CD4-positive, alpha-beta T cell treated with Interleukin-12 subunit alpha and Interleukin-12 subunit beta, for 1 hour (primary cell): ENCODE data around the gene SAT2.
A peak's percentile ranks its signal among the peaks of the same experiment; 100 is the strongest.

Experiments
- DNase-seq: peaks from one replicate; pipeline ENCODE4 v3.0.0-alpha.2; 2020

SAT2 gene

DNA sequence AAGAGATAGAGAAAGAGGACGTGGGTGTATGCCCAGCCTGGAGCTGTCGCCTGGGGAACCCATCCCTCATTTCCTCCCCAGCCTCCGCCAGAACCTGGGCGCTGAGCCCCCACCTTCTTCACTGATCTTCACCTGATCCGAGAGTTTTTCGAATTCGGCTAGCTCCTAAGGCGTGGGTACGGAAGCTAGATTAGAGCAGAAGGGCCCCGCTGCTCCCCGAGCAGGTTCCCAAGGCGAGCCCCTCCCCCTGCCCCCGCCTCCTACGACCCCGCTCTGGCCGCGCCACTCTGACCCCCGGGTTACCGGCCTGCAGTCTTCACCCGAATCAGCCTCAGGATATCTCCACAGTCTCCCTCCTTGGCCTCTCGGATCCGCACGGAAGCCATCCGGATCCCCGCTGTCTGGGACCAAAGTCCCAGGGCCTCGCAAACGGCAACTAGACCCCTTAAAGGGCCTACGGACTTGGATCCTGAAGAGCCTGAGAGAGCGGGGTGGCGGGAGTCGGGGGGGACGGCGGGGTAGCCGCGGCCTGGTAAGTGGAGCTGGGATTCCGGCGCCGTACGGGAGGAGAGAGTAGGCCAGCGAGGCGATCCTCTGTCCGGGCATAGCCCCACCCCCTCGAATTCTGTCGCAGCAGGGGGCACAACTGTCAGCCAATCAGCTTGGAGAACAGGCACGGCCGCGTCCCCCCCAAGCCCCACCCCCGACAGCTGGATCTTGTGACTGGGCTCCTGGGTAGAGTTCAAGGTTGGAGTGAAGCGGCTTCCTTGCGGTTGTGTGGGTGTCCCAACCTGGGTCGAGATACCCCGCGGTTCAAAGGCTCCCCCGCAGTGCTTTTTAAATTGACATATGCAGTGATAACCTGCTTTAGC, at the start of gene SAT2:
TSS of gene SAT2 (minus strand) at position 572 of the 872 bp plus-strand sequence. CDS start at position 386, 186 bp downstream.
- DNase-seq = peak; percentile 90

DNA sequence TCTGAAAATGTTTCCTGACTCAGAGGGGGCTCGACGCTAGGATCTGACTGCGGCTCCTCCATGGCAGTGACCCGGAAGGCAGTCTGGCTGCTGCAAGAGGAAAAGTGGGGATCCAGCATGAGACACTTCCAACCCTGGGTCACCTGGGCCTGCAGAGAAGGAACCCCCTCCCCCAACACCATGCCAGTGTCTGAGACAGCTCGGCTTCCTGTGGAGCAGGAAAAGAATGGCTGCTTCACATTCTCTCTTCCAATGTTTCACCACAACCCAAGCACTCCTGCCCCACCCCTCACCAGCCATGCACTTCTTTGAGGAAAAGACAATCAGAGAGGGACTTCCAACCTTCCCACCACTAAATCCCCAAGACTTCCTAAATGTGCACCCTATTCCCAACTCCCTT, 48.9 kb upstream of the SAT2 start:
- DNase-seq = no peak

DNA sequence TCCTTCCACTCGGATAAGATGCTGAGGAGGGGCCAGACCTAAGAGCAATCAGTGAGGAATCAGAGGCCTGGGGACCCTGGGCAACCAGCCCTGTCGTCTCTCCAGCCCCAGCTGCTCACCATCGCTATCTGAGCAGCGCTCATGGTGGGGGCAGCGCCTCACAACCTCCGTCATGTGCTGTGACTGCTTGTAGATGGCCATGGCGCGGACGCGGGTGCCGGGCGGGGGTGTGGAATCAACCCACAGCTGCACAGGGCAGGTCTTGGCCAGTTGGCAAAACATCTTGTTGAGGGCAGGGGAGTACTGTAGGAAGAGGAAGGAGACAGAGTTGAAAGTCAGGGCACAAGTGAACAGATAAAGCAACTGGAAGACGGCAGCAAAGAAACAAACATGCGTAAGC, 47.3 kb upstream of the SAT2 start:
- DNase-seq = no peak

DNA sequence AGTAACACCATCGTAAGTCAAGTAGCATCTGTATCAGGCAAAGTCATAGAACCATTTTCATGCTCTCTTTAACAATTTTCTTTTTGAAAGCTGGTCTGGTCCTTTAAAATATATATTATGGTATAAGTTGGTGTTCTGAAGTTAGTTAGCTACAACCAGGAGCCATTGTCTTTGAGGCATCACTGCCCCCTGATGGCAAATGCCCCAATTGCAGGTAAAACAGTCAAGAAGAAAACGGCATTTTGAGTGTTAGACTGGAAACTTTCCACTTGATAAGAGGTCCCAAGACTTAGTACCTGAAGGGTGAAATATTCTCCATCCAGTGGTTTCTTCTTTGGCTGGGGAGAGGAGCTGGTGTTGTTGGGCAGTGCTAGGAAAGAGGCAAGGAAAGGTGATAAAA, 45.6 kb upstream of the SAT2 start:
- DNase-seq = peak; percentile 40

GRCh38 chr17:7668482-7668881, 40.9 kb upstream of the SAT2 start:
- DNase-seq = no peak

DNA sequence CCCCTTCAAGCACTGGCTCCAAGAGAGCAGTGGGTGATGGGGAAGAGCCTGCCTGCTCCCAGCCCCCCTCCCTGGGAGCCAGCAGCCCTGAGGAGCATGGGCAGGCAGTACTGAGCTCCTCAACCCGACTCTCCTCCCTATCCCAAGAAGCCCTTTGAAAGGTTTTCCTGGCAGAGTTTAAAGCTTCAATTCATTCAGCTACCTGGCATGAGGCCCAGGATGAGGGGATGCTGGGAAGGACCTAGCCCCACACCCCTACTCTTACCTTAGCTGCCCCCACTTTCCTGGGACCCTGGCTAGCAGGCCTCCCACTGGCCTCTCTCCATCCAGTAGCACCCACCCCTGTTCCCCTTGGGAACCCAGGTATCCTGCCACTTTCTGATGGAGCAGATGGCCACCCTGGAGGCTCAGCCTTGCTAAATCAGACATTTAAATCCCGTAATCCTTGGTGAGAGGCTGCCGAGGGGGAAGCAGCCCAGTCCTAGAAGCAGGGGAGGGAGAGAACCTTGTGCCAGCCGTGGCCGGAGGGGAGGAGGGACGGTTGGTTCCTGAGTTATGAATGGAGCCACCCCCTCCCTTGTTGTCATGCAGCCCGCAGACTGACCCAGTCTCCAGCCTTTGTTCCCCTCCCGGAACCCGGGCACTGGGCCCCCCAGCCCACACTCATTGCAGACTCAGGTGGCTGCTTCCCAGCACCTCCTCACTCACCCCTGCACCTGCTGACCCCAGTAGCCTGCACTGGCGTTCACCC, 40.2 kb upstream of the SAT2 start:
- DNase-seq = no peak

DNA sequence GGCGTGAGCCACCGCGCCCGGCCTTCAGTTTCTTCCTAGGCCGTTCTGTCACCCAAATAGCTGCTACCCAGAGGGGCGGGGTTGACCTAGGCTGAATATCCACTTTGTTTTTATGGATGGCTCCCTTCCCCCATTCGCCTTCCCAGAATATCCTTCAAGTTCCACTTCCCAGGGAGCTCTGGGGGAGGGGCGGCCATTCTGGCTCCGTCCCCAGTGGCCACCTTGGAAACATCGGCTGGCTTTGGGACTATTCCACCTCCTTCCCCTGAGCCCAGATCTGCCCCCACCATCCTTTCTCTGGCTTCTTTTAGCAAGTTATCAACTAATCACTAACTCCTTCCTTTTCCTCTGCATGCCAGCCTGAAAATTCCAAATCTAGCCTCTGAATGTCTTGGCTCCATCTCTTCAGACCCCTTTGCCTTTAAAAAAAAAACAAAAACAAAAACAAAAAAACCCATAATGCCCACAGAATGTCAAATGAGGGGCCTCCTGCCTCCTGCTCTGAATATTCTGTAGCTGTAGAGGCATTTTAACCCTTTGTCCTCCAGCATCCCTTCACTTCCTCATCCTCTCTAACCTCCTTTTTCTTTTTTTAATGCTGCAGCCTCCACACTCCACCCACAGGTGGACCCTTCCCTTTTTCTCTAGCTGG, 29.5 kb upstream of the SAT2 start:
- DNase-seq = no peak

DNA sequence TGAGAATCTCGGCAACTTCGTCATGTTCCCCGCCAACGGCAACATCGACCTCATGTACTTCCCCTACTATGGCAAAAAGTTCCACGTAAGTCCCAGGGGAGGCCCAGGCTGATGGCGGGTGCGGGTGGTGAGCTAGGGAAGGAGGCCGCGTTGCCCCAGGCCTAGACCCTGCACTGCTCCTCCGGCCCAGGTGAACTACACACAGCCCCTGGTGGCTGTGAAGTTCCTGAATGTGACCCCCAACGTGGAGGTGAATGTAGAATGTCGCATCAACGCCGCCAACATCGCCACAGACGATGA, 27.9 kb upstream of the SAT2 start:
- DNase-seq = no peak

DNA sequence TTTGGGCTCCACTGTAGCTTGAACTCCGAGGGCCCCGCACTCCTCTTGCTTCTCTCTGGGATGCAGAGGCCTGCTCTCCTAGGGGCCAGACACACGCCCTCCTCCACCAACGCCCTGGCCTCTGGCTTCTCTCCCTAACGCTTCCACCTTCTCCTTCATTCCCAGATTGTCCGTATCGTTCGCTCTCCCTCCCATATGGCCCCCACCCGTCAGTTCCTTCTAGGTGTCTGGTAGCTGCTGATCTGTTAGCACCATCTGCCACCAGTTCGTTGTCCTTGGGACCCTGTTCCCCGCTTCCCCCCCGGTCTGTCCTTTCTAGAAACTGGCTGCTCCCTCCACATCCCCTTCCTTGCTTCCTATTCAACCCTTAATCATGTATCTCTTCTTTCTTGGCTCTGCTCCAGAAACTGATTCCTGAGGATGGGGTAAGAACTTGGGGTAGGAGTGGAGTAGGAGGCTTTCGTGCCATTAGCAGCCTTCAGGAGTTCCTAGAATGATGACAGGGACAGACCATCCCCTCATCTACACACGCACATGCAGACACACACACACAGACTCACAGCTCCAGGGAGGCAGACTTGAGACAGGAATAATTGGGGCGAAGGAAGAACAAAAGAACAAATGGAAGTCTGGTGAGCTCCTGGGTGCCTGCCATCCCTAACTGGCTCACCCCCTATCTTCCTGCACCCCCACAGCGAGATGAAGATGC, 27.4 kb upstream of the SAT2 start:
- DNase-seq = no peak

- no peak for DNase-seq
These were observed 25.1 kb upstream of the SAT2 start for GRCh38 chr17:7652388-7653356.

DNA sequence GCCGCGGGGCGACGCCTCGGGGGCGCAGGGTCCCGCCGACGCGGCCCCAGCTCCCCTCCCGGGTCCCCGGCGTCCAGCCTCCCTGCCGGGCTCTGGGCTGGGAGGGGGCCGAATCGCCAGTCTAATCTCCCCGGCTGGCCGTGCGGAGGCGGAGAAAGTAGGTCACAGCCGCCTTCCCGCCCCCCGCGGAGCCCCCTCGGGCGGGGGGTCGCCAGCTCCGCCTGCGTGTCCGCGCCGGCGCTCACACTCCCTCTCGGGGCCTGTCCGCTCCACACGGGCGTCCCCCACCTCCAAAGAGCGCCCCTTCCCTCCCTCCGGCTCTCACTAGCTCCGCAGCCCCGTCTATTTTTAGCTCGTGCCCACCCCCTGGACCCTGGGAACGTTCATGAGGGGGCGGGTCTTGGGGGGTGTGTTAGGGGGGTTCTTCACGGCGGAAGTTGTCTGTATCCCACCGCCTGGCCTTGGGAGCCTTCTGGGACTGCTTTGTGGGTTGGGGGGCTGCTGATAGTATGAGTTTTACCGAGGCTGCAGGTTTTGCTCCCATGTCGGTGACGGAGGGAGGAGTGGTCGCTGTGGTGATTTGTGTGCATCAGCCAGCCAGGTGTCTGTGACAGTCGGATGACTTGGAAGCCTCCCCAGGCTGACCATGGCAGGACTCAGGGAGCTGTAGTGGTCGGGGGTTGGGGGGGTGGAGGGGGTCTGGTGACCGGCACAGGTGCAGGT, 24.2 kb upstream of the SAT2 start:
- no peak for DNase-seq

DNA sequence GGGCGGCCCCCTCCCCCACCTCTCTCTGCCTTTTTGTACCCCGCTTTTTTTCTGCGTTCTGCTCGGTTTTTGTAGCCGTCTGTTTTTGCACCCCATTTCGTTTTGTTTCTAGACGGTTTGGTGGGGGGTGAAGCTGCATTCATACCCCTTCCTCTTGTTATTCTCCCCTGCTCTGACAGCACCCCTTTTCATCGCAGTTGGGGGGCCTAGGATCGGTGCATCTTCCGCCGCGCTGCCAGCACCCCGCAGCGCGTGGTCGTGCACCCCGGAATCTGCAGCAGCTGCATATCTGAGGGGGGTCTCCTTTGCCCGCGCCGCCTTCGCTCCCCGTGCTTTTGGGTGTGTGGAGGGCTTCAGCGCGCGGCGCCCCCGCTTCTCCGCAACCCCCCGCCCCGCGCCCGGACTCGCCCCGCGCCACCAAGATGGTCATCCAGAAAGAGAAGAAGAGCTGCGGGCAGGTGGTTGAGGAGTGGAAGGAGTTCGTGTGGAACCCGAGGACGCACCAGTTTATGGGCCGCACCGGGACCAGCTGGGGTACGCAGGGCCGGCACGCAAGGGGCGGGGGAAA, 23.6 kb upstream of the SAT2 start:
- DNase-seq = no peak

- peak; percentile 77 for DNase-seq
These were observed 23.0 kb upstream of the SAT2 start, which contains the start of gene ATP1B2 for GRCh38 chr17:7650509-7651096. ATP1B2 (plus strand) TSS chr17:7650926; CDS start chr17:7651519, 593 bp downstream.

GRCh38 chr17:7647018-7647417, 19.4 kb upstream of the SAT2 start:
- DNase-seq = no peak

DNA sequence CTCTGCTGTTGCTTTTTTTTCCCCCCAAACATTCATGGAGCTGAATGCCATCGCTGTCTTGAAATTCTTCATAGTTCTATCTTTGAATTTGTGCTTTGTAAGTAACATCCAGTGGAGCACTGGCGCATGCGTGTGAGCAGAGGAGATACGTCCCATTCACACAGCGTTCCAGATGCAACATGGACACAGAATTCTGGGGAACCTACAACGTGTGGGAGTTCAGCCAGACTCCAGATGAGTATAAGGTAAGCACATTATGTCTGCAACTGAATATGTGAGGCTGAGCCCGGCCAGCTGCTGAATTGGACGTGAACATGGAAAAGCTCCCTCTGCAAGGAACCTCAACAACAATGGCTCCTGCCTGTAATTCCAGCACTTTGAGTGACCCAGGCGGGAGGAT, 18.8 kb upstream of the SAT2 start:
- DNase-seq = no peak

GRCh38 chr17:7644775-7645174, 17.2 kb upstream of the SAT2 start:
- no peak for DNase-seq

DNA sequence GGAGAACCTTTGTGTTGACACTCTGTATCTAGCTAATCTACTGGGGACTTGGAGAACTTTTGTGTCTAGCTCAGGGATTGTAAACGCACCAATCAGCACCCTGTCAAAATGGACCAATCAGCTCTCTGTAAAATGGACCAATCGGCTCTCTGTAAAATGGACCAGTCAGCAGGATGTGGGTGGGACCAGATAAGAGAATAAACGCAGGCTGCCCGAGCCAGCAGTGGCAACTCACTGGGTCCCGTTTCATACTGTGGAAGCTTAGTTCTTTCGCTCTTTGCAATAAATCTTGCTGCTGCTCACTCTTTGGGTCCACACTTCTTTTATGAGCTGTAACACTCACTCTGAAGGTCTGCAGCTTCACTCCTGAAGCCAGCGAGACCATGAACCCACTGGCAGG, 14.0 kb upstream of the SAT2 start:
- peak; percentile 17 for DNase-seq

- no peak for DNase-seq
These were observed 13.2 kb upstream of the SAT2 start for GRCh38 chr17:7640783-7641182.

- no peak for DNase-seq
These were observed 8.5 kb upstream of the SAT2 start for GRCh38 chr17:7636163-7636562.

DNA sequence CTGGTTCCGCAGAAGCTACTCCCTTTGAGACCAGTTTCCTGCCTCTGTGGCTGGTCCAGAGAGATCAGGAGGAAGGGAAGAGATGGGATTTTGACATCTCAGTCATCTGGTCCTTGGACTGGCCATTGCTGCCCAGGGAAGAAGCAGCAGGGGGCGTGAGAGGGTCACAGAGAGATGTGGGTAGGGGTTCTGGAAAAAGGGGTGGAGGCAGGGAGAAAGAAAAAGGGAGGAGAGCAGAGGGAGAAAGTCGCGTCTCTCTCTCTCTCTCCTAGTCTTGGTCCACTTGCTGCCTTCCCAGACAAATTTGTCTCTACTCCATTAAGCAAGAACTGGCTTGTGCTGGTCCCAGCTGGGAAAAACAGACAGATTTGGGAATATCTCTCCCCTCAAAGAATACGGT, 6.8 kb upstream of the SAT2 start:
- no peak for DNase-seq
